OCI-LY1 (cell line): ENCODE measurements around the gene KRTAP12-2.

Experiments
- CTCF ChIP-seq: fragments of 200-600 bp; sonication (generic), shearing (Covaris generic); IDR thresholded peaks from 2 replicates; pipeline ENCODE4 v1.5.1; 2017; ENCODE audit warnings: mild to moderate bottlenecking, antibody characterized with exemption, low read length, moderate library complexity, mixed read lengths
- EZH2 ChIP-seq: fragments of 200-600 bp; sonication (generic), shearing (Covaris generic); IDR thresholded peaks from 2 replicates; pipeline ENCODE4 v1.8.0; 2017; ENCODE audit warnings: borderline replicate concordance, mixed run types, mild to moderate bottlenecking, antibody characterized with exemption, low read length, moderate library complexity, mixed read lengths

- TF ChIP-seq CTCF (no peak), EZH2 (no peak)
These were observed 28.0 kb upstream of the KRTAP12-2 start for GRCh38 chr21:44694776-44695175.
